Epidermal melanocyte (primary cell): ENCODE results near the gene ING3.

Source experiments
- DNase-seq: peaks from one replicate; pipeline ENCODE4 v3.0.0; 2011; ENCODE audit warnings: low spot score; ENCODE audit not compliant: insufficient read length

Gene ING3

GRCh38 chr7:121026159-121026558, 75.6 kb downstream of the ING3 start:
- DNase-seq: no peak

GRCh38 chr7:121026577-121027111, 76.1 kb downstream of the ING3 start:
- no peak for DNase-seq
